HCT116 (cell line): ENCODE measurements around the gene NDUFS4. TPM values are rescaled to one million over a fixed set of nuclear protein-coding genes. Genes with fewer than 3 reads are reported as not detected.

Experiments used
- ATAC-seq: fragments of 200-7000 bp; cut with Tn5 transposase; 2 replicates; pipeline ENCODE4 v1.9.1; 2020; ENCODE audit warnings: mild to moderate bottlenecking, moderate library complexity
- BruUV-seq: library from RNA; stranded (reverse); fragments of 400-500 nt; replicated peaks from 2 replicates; lab custom pipeline; 2021; lab: Mats Ljungman, UMichigan
- CTCF ChIA-PET: fragments of 300-600 bp; sonication (Branson Sonifier 250); formaldehyde crosslinking; loops from one replicate; lab custom pipeline; 2021; ENCODE audit warnings: antibody characterized with exemption; lab: Charles Lee
- POLR2A ChIA-PET: fragments of 300-600, 350-600 bp; sonication (Branson Sonifier 250); formaldehyde crosslinking; loops from one replicate; lab custom pipeline; 2021; ENCODE audit warnings: antibody characterized with exemption; lab: Charles Lee
- RAD21 ChIA-PET, 2 experiments: fragments of 300-600 bp; sonication (Branson Sonifier 250); formaldehyde crosslinking; loops; one replicate each; lab custom pipeline; 2023; ENCODE audit warnings: low total read pairs in 2 of 2; ENCODE audit not compliant: uncharacterized antibody in 2 of 2, unreplicated experiment in 2 of 2, low non-redundant PET in 1 of 2; lab: Charles Lee
- DNase-seq: peaks from one replicate; pipeline ENCODE4 v3.0.0-alpha.2; 2010; ENCODE audit warnings: low read depth, low spot score
- H2AFZ ChIP-seq: fragments of 200-600 bp; shearing (Covaris generic), sonication (generic); 2 replicates; pipeline ENCODE4 v1.6.1; 2017; ENCODE audit warnings: low read depth, mixed run types, mixed read lengths, antibody characterized with exemption, low read length; ENCODE audit not compliant: poor library complexity, severe bottlenecking
- H3K27ac ChIP-seq: 2 replicates; pipeline ENCODE4 v1.5.1; 2012; ENCODE audit warnings: low read depth, low read length
- H3K27me3 ChIP-seq: fragments of 200-600 bp; sonication (generic); 2 replicates; pipeline ENCODE4 v1.6.1; 2016; ENCODE audit warnings: mixed run types, low read length, mixed read lengths; ENCODE audit not compliant: insufficient read depth
- H3K36me3 ChIP-seq, 2 experiments: fragments of 200-500 bp in 1 of 2; fragments of 200-600 bp in 1 of 2; sonication (Bioruptor generic) in 1 of 2; sonication (generic) in 1 of 2; 2 replicates each; pipeline versions ENCODE4 v1.5.1 to v1.6.1; 2014 to 2016; ENCODE audit warnings: low read length in 2 of 2, inconsistent platforms in 1 of 2, mixed read lengths in 1 of 2, mixed run types in 1 of 2; ENCODE audit not compliant: insufficient read depth in 2 of 2, control insufficient read depth in 1 of 2
- H3K4me1 ChIP-seq, 2 experiments: fragments of 200-600 bp in 1 of 2; sonication (generic) in 1 of 2; 2 replicates each; pipeline versions ENCODE4 v1.5.1 to v1.6.1; 2012 to 2017; ENCODE audit warnings: low read length in 2 of 2, inconsistent platforms in 1 of 2, mild to moderate bottlenecking in 1 of 2, mixed read lengths in 1 of 2, mixed run types in 1 of 2, moderate library complexity in 1 of 2; ENCODE audit not compliant: insufficient read depth in 2 of 2, control insufficient read depth in 1 of 2
- H3K4me2 ChIP-seq: fragments of 200-600 bp; sonication (generic); 2 replicates; pipeline ENCODE4 v1.6.1; 2017; ENCODE audit warnings: mixed run types, low read length, mixed read lengths
- H3K4me3 ChIP-seq, 2 experiments: fragments of 200-600 bp in 1 of 2; sonication (generic) in 1 of 2; replicated peaks in 1 of 2; 2 replicates each; pipeline ENCODE4 v1.5.1; 2011 to 2016; ENCODE audit warnings: low read length in 2 of 2, control low read depth in 1 of 2, low read depth in 1 of 2, mild to moderate bottlenecking in 1 of 2, mixed read lengths in 1 of 2, mixed run types in 1 of 2
- H3K79me2 ChIP-seq: fragments of 200-600 bp; sonication (generic); 2 replicates; pipeline ENCODE4 v1.6.1; 2017; ENCODE audit warnings: mild to moderate bottlenecking, mixed run types, low read length, moderate library complexity, mixed read lengths; ENCODE audit not compliant: insufficient read depth
- H3K9ac ChIP-seq: fragments of 200-600 bp; sonication (generic); 2 replicates; pipeline ENCODE4 v1.6.1; 2016; ENCODE audit warnings: low read length, mixed read lengths
- H3K9me2 ChIP-seq: fragments of 200-600 bp; sonication (generic), shearing (Covaris generic); 2 replicates; pipeline ENCODE4 v1.6.1; 2017; ENCODE audit warnings: mixed run types, mild to moderate bottlenecking, moderate library complexity; ENCODE audit not compliant: insufficient read depth
- H3K9me3 ChIP-seq, 2 experiments: fragments of 200-500 bp in 1 of 2; fragments of 200-600 bp in 1 of 2; sonication (Bioruptor generic) in 1 of 2; sonication (generic) in 1 of 2; 2 replicates each; pipeline ENCODE4 v1.6.1; 2014 to 2017; ENCODE audit warnings: low read length in 2 of 2, mixed read lengths in 2 of 2, inconsistent platforms in 1 of 2, low read depth in 1 of 2, mild to moderate bottlenecking in 1 of 2, mixed run types in 1 of 2, moderate library complexity in 1 of 2; ENCODE audit not compliant: control insufficient read depth in 1 of 2, insufficient read depth in 1 of 2
- H4K20me1 ChIP-seq: fragments of 200-600 bp; sonication (generic), shearing (Covaris generic); 2 replicates; pipeline ENCODE4 v1.6.1; 2017; ENCODE audit warnings: mixed run types, mild to moderate bottlenecking, moderate library complexity; ENCODE audit not compliant: insufficient read depth
- ATF3 ChIP-seq: IDR thresholded peaks from 2 replicates; pipeline ENCODE4 v1.6.1; 2012
- CBX3 ChIP-seq: IDR thresholded peaks from 2 replicates; pipeline ENCODE4 v1.6.1; 2012; ENCODE audit warnings: low read depth
- EGR1 ChIP-seq: IDR thresholded peaks from 2 replicates; pipeline ENCODE4 v1.6.1; 2012; ENCODE audit warnings: low read depth
- EZH2 ChIP-seq: fragments of 200-600 bp; sonication (generic); IDR thresholded peaks from 2 replicates; pipeline ENCODE4 v1.6.1; 2017; ENCODE audit warnings: antibody characterized with exemption, mixed run types
- MAX ChIP-seq: IDR thresholded peaks from 2 replicates; pipeline ENCODE4 v1.6.1; 2012
- POLR2AphosphoS5 ChIP-seq: IDR thresholded peaks from 2 replicates; pipeline ENCODE4 v1.6.1; 2011; ENCODE audit warnings: mild to moderate bottlenecking, low read depth, low read length, moderate library complexity
- REST ChIP-seq: IDR thresholded peaks from 2 replicates; pipeline ENCODE4 v1.6.1; 2012; ENCODE audit warnings: low read depth
- YY1 ChIP-seq: IDR thresholded peaks from 2 replicates; pipeline ENCODE4 v1.6.1; 2011; ENCODE audit warnings: low read length, low read depth, moderate library complexity, mild to moderate bottlenecking; ENCODE audit not compliant: insufficient replicate concordance; ENCODE audit errors: extremely low read depth
- ZBTB33 ChIP-seq: IDR thresholded peaks from 2 replicates; pipeline ENCODE4 v1.6.1; 2011; ENCODE audit warnings: mild to moderate bottlenecking, low read length, moderate library complexity; ENCODE audit not compliant: insufficient replicate concordance; ENCODE audit errors: extremely low read depth
- ZFX ChIP-seq: fragments of 450-650 bp; IDR thresholded peaks from 2 replicates; pipeline ENCODE4 v1.6.1; 2017
- ZNF274 ChIP-seq: fragments of 200-500 bp; sonication (Bioruptor generic); IDR thresholded peaks from 2 replicates; pipeline ENCODE4 v1.6.1; 2014; ENCODE audit warnings: mild to moderate bottlenecking, low read depth, low read length, inconsistent platforms
- intact Hi-C: fragments of 100-400 bp; cut with micrococcal nuclease; formaldehyde crosslinking; loops from 2 replicates; pipeline ENCODE4 v1.10.0; 2022
- total RNA-seq: library from RNA; stranded (reverse); gene quantifications from one replicate; pipeline ENCODE4 v1.2.1, GENCODE V29; 2021; ENCODE audit not compliant: unreplicated experiment

The NDUFS4 gene
- total RNA-seq, 1 experiment from 2014 or later = 91.4 TPM

- Histone ChIP-seq H3K9me2 (no peaks in the 10 kb centered on the region), H3K27ac (no peak overlapping the region), H3K4me1 (peaks cover 0 to 17% of the 10 kb centered on the region in 2 experiments; a peak in 2 of 4 replicates), H4K20me1 (no peaks in the 10 kb centered on the region), H3K79me2 (peaks cover 75% of the 10 kb centered on the region)
- intact Hi-C loops = no loop called here
- RAD21 ChIA-PET = no interaction called here
- no peak for TF ChIP-seq POLR2AphosphoS5
- no peak for TF ChIP-seq ZFX
- no peak for TF ChIP-seq YY1
- TF ChIP-seq ZNF274 = no peak
- TF ChIP-seq EGR1 = no peak
- no peak for TF ChIP-seq MAX
- no peak for TF ChIP-seq REST
- TF ChIP-seq EZH2 = no peak
- TF ChIP-seq ATF3 = no peak
- no peak for TF ChIP-seq ZBTB33
- TF ChIP-seq CBX3 = no peak
- TF ChIP-seq, all 23 proteins: peak for 0
- Histone ChIP-seq H3K9ac (no peak overlapping the region), H3K4me3 (no peak overlapping the region), H3K27me3 (no peaks in the 10 kb centered on the region), H3K4me2 (no peak overlapping the region), H3K9me3 (no peaks in the 10 kb centered on the region), H3K36me3 (no peaks in the 10 kb centered on the region), H2AFZ (no peak overlapping the region)
- CTCF ChIA-PET = no interaction called here
- BruUV-seq = no TSS peak
- ATAC-seq (no peak), DNase-seq (no peak)
- POLR2A ChIA-PET = no interaction called here
These were observed 37.5 kb downstream of the NDUFS4 start for GRCh38 chr5:53597894-53598293.
